ENCODE measurements around the gene ENTREP1. TPM values are rescaled to one million over a fixed set of nuclear protein-coding genes. Genes with fewer than 3 reads are reported as not detected.

The ENTREP1 gene
- total RNA-seq, 1 experiment from 2014 or later, result 21.3 TPM

DNA sequence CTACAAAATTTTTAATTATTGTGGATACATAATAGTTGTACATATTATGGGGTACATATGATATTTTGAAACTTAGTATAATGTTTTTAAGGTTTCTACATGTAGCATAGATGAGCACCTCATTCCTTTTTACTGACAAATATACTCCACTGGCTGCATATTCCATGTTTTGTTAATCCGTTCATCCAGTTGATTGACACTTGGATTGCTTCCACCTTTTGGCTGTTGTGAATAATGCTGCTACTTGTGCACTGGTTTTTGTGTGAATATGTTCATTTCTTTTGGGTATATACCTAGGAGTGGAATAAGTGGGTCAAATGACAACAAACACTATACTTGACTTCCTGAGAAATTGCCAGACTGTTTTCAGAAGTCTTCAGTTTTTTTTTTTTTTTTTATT, 2.8 kb upstream of the ENTREP1 start:
- no peak overlapping the region for H3K4me2 ChIP-seq (ENCODE audit: insufficient read depth, insufficient read length, low read length)
- H3K79me1 ChIP-seq (ENCODE audit: insufficient read depth, low read depth, low read length, poor library complexity, severe bottlenecking), result no peaks in the 10 kb centered on the region
- H2BK120ac ChIP-seq (ENCODE audit: low read depth, low read length, poor library complexity, severe bottlenecking), result no peak overlapping the region
- peaks cover 9% of the 10 kb centered on the region; the same call in 1 of the 2 replicates for H3K4me1 ChIP-seq (ENCODE audit: insufficient read depth, low read length)
- TF ChIP-seq, protein P1, sequence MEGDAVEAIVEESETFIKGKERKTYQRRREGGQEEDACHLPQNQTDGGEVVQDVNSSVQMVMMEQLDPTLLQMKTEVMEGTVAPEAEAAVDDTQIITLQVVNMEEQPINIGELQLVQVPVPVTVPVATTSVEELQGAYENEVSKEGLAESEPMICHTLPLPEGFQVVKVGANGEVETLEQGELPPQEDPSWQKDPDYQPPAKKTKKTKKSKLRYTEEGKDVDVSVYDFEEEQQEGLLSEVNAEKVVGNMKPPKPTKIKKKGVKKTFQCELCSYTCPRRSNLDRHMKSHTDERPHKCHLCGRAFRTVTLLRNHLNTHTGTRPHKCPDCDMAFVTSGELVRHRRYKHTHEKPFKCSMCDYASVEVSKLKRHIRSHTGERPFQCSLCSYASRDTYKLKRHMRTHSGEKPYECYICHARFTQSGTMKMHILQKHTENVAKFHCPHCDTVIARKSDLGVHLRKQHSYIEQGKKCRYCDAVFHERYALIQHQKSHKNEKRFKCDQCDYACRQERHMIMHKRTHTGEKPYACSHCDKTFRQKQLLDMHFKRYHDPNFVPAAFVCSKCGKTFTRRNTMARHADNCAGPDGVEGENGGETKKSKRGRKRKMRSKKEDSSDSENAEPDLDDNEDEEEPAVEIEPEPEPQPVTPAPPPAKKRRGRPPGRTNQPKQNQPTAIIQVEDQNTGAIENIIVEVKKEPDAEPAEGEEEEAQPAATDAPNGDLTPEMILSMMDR (conservative IDR thresholded peaks at IDR 0.05), result no peak
- no peak overlapping the region for H3K23ac ChIP-seq (ENCODE audit: insufficient read length, low read depth, low read length)
- peaks cover 0 to 2% (median 0%) of the 10 kb centered on the region in 3 experiments; a peak in 1 of 7 replicates for H3K36me3 Mint-ChIP-seq (ENCODE audit: insufficient read depth in 1 of 3, low read depth in 3 of 3)
- H4K20me1 ChIP-seq (ENCODE audit: control insufficient read depth, insufficient read depth, insufficient read length), result no peaks in the 10 kb centered on the region
- H4K91ac ChIP-seq (ENCODE audit: insufficient read length, low read depth, low read length), result no peak overlapping the region
- no peak overlapping the region for H2BK12ac ChIP-seq (ENCODE audit: insufficient read length, low read depth, low read length)
- H3T11ph ChIP-seq (ENCODE audit: low read length), result no peak overlapping the region
- no peak overlapping the region for H4K5ac ChIP-seq (ENCODE audit: insufficient read length, low read depth, low read length)
- H4K8ac ChIP-seq (replicated peaks; ENCODE audit: insufficient read length, low read depth, low read length), result no peak overlapping the region
- H3K9me3 Mint-ChIP-seq, result peaks cover 3% of the 10 kb centered on the region in 2 experiments; a peak in 3 of 5 replicates
- H3K4ac ChIP-seq (ENCODE audit: low read depth, low read length), result no peak overlapping the region
- no peak overlapping the region for H3K27ac ChIP-seq (ENCODE audit: insufficient read length, low read depth, low read length)
- H2BK20ac ChIP-seq (ENCODE audit: low read depth, low read length, poor library complexity, severe bottlenecking), result no peak overlapping the region
- no CpG with 5 or more reads among the region's 1 CpG for WGBS (ENCODE audit: extremely low coverage, insufficient read length, low lambda C conversion rate)
- H3K27ac Mint-ChIP-seq, result no peak overlapping the region
- H3K4me3 Mint-ChIP-seq, result no peak overlapping the region
- no peaks in the 10 kb centered on the region; the same call in 1 of the 2 replicates for H3K27me3 ChIP-seq (ENCODE audit: insufficient read depth, low read length)
- H3K79me2 ChIP-seq (ENCODE audit: insufficient read depth, low read length), result peaks cover 5% of the 10 kb centered on the region; the same call in 1 of the 2 replicates
- no peak overlapping the region for H2BK5ac ChIP-seq (ENCODE audit: insufficient read length, low read length)
- H3K56ac ChIP-seq (ENCODE audit: insufficient read length, low read depth, low read length), result no peak overlapping the region
- H3K9me3 ChIP-seq (ENCODE audit: control insufficient read depth, low read depth, low read length), result no peaks in the 10 kb centered on the region
- no peak overlapping the region for H3K18ac ChIP-seq (ENCODE audit: insufficient read length, low read depth, low read length)
- no peak overlapping the region for H2BK15ac ChIP-seq (ENCODE audit: low read depth, low read length)
- H3K14ac ChIP-seq (ENCODE audit: insufficient read depth, low read length), result no peak overlapping the region
- peaks cover 8% of the 10 kb centered on the region for H3K23me2 ChIP-seq (ENCODE audit: insufficient read length, low read depth, low read length, poor library complexity, severe bottlenecking)
- no peak overlapping the region for H3K9ac ChIP-seq (ENCODE audit: extremely low read depth, insufficient read length, low read length)
- no peak for DNase-seq
- no peak overlapping the region for H2AK5ac ChIP-seq (ENCODE audit: insufficient read length, low read length)
- H3K4me1 Mint-ChIP-seq, result peaks cover 35 to 49% of the 10 kb centered on the region in 2 experiments
- peaks cover 25% of the 10 kb centered on the region for H3K27me3 Mint-ChIP-seq (ENCODE audit: low read depth)
- H2AFZ ChIP-seq (ENCODE audit: low read length), result no peak overlapping the region
